Stimulated activated CD4-positive, alpha-beta T cell treated with anti-CD3 and anti-CD28 coated beads, Interleukin-2, amount 100 ng/mL, for 24 hours (primary cell): ENCODE results near the gene TMBIM6.
A peak's percentile ranks its signal among the peaks of the same experiment; 100 is the strongest.
"Not testable (repeated sequence)": the region's sequence is repeated elsewhere in the genome, so short reads cannot be mapped to it uniquely, and the experiment has no call there.

ENCODE experiments used
- DNase-seq, 2 donors: peaks; one replicate each; pipeline ENCODE4 v3.0.0-alpha.2; 2020

Gene TMBIM6

GRCh38 chr12:49740930-49741881 lies at the start of gene TMBIM6:
TMBIM6 (plus strand) TSS chr12:49741557; CDS start chr12:49752494, 10,937 bp downstream.
- peak; percentile 97 to 99 for DNase-seq

- DNase-seq = no peak
Observed at GRCh38 chr12:49692851-49693250, 48.5 kb upstream of the TMBIM6 start.

DNA sequence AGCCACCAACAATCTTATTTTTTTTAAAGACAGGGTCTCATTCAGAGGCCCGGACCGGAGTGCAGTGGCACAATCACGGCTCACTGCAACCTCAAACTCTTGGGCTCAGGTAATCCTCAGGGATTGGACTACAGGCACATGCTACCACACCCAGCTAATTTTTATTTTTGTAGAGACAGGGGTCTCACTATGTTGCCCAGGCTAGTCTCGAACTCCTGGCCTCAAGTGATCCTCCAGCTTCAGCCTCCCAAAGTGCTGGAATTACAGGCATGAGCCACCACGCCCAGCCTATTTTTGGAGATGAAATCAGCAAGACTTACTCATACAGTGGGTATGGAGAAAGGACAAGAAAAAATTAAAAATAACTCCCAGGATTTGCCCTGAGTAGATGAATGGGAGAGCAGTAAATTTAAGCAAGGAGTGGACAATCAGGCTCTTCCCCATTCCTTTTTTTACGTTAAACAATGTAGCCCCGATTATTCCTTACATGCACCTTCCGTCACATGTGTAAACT lies 47.4 kb upstream of the TMBIM6 start:
- DNase-seq = no peak

GRCh38 chr12:49696723-49697122 lies 44.6 kb upstream of the TMBIM6 start:
- DNase-seq = no peak

DNA sequence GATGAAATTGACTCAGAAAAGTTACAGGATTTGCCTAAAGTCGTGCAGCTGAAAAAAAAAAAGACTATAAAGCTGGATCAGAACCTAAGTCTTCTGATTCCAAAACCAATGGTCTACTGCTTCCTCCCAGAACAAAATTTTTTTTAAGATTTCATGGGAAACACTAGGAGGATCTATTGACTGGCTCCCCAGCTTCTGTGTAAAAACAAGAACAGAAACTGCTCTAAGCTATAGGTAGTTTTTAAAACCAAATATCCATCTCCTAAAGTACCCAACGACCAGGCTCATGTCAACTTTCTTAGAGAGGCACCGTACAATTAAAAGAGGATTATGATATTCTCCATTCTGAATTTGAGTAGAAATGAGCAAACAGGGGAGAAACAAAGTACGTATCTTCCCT lies 43.5 kb upstream of the TMBIM6 start:
- DNase-seq = no peak

GRCh38 chr12:49698619-49699545 lies 42.5 kb upstream of the TMBIM6 start:
- DNase-seq = peak; percentile 45 to 54

- DNase-seq = no peak
Observed at GRCh38 chr12:49702009-49702408, 39.3 kb upstream of the TMBIM6 start.

DNA sequence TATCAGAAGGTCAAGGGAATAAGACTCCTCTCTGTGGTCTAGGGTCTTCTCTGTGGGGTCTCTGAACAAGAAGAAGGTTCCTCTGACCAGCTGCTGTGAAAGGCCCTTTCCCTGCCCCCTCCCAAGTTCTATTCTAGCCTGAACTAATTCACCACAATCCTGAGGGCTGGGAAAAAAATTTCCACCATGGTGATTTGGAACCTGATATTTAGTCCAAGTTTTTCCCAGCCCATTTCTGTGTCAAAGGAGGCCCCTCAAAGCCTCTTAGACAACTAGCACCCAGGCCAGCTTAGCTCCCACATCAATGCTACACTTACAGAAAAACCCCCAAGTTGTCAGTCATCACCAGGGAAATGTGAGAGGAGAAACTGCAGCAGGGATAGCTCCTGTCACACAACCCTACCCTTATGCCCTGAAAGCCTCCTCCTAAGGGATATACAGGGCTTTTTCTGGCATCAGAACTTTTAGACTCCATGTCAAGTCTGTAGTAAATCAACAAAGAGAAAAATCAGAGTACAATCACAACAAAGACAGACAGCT lies 38.6 kb upstream of the TMBIM6 start:
- no peak for DNase-seq

GRCh38 chr12:49703647-49704137 lies 37.7 kb upstream of the TMBIM6 start:
- DNase-seq = peak; percentile 46 to 52

GRCh38 chr12:49705479-49706134 lies 35.8 kb upstream of the TMBIM6 start:
- DNase-seq = peak; percentile 26 to 27

DNA sequence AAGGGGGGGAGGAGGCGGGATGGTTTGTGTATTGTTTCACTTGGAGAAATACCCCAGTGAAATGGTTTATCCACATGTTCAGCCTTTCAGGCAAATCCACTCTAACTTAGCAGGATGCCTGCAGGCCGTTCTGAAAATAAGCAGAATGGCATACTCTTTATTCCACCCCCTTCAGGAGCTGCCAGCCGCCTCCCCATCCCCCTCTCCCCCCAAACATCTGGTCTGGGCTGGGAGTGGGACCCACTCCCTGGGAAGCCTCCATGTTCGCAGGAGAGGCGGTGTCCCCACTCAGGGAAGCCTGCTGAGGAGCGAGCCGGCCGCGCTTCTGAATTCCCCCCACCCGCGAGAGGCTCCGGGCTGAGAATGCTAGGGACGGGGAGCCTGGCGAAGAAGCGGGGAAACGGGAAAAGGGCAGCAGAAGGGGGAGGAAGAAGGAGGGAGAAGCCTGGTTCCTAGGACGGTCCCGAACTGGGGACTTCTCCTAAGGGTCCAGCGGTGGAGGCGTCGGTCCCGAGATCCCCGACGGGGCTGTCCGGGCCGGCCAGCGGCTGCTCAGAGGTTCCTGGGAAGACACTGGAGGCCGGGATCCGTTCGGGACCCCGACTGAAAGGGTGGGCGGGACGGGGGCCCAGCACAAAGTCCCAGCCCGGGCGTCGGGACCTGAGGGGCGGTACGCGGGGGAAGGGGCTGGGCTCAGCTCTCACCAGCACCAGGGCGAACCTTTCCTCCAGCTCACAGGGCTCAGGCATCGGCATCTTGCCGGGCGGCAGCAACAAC lies 34.8 kb upstream of the TMBIM6 start:
- peak; percentile 29 to 30 for DNase-seq

- DNase-seq = peak; percentile 99 to 100
Observed at GRCh38 chr12:49707128-49707811, 34.1 kb upstream of the TMBIM6 start, which contains the start of gene FMNL3. FMNL3 (minus strand) TSS chr12:49707405; CDS start chr12:49707180, 225 bp downstream.

DNA sequence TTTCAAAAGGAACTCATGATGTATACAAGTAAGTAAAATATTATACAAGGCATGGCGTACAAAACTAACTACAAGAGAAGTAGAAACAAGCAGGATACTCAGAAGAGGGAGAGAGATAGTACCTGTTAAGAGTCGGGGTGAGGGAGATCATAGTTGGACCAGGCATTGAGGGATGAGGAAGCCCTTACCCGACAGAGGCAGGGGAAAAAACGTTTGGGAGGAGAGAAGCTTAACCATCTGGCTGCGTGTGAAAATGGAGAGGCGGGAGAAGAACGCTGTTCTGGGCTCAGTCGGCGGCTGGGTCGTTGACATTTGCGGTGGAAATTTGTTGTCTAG lies 33.6 kb upstream of the TMBIM6 start:
- DNase-seq = no peak

GRCh38 chr12:49708851-49709250 lies 32.5 kb upstream of the TMBIM6 start:
- DNase-seq = no peak

GRCh38 chr12:49713952-49714351 lies 27.4 kb upstream of the TMBIM6 start:
- DNase-seq = not testable (repeated sequence)

DNA sequence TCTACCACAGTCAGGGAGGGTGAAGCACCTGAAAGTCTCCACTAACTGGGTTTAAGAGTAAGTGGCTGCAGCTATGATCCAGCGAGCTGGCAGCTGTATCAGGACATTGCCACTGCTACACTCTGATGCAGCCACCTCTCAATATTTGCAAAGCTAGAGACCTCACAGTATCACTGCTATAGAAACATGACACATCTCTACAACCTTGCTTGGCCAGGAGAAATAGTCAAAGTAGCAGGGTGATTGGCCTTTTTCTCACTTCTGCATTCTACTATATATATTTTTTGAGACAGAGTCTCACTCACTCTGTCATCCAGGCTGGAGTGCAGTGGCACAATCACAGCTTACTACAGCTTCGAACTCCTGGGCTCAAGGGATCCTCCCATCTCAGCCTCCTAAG lies 24.8 kb upstream of the TMBIM6 start:
- no peak for DNase-seq

DNA sequence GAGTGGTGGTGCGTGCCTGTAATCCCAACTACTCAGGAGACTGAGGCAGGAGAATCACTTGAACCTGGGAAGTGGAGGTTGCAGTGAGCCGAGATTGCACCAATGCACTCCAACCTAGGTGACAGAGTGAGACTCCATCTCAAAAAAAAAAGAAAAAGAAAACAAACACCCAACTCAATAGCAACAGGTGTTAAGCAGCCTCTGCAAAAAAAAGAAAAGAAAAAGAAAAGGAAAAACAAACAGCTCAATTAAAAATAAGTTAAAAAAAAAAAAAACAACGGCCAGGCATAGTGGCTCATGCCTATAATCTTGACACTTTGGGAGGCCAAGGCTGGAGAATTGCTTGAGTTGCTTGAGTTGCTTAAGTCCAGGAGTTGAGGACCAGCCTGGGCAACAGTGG lies 23.6 kb upstream of the TMBIM6 start:
- not testable (repeated sequence) for DNase-seq

DNA sequence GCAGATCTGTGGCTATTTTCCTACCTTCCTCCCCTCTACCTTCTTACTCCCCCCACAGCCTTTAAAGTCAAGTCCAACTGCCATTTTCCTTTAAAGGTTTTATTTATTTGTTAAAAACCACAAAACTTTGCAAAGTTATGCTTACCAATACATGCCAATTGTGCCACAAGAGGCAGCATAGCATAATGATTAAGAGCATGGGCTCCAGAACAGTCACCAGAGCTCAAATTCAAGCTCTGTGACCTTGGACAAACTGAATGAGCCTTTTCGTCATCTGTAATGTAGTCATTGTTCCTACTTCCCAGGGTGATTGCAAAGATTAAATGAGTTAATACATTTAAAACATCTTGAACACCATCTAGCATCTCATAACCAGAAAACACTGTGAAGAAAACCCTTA lies 21.1 kb upstream of the TMBIM6 start:
- no peak for DNase-seq

DNA sequence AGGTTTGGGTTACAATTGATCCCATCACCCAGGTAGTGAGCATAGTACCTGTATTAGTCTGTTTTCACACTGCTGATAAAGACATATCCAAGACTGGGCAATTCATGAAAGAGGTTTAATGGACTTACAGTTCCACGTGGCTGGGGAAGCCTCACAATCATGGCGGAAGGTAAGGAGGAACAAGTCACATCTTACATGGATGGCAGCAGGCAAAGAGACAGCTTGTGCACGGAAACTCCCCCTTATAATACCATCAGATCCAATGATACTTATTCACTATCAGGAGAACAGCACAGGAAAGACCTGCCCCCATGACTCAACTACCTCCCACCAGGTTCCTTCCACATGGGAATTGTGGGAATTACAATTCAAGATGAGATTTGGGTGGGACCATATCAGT lies 20.0 kb upstream of the TMBIM6 start:
- DNase-seq = not testable (repeated sequence)

GRCh38 chr12:49728446-49728845 lies 12.9 kb upstream of the TMBIM6 start:
- DNase-seq = no peak

DNA sequence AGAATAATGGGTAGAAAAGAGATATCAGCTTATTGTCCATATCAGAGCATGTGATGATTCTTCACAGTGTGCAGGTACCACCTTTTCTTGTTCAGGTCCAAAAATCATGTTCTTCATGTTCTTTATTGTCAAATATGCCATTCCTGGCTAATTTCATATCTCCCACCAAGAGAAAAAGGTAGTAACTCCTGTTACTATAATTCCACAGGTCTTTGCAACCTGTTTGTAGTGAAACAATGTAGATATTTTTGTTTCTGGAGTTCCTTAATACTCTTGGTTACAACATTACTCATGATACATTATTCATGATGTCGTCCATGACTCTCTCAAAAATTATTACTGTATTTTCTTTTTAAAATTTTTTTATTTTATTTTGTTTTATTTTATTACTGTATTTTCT lies 11.3 kb upstream of the TMBIM6 start:
- DNase-seq = no peak
